Renal cortical epithelial cell (primary cell): ENCODE results near the gene PHLPP1. TPM values are rescaled to one million over a fixed set of nuclear protein-coding genes. Genes with fewer than 3 reads are reported as not detected.

Experiments
- DNase-seq: peaks from one replicate; pipeline ENCODE4 v3.0.0-alpha.2; 2011; ENCODE audit warnings: low read depth
- total RNA-seq: library from RNA; depleted of rRNA; stranded (reverse); fragments of >200 nt; gene quantifications from 2 replicates; pipeline ENCODE4 v1.2.3, GENCODE V29; 2014

Gene PHLPP1
- total RNA-seq, 1 donor from 2014 or later = 13.2 TPM

DNA sequence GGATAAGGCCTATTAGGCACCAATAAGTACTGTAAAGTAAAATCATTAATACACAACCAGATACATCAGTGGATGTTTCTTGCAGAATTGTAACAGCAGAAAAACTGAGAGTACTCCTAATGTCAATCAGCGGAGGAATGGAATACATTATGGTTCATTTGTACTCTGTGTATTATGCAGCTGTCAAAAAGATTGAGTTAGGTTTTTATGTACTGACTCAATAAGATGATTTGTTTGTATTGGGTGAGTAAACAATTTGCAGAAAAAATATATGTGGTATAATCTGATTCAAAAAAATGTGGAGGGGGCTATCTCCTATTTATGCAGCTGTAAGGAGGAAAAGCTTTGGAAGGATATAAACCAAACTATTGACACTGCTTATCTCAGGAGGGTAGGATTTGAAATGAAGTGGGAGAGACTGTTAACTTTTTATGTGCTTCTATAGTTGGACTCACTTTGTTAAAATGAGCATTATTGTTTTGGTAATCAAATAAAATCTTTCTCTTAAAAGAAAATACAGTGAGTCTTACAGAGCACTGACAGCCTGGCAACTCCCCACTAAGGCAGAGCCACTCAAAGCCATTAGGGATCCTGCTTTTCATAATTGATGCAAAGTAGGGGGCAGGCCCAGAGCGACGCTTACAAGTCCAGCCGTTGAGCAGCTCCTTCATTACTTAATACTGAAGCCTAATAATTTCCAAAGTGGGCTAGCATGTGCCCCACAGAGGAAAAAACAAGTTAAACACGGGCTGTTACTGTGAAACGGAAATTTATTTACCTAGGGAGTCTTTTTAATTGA, 168.8 kb downstream of the PHLPP1 start:
- no peak for DNase-seq

DNA sequence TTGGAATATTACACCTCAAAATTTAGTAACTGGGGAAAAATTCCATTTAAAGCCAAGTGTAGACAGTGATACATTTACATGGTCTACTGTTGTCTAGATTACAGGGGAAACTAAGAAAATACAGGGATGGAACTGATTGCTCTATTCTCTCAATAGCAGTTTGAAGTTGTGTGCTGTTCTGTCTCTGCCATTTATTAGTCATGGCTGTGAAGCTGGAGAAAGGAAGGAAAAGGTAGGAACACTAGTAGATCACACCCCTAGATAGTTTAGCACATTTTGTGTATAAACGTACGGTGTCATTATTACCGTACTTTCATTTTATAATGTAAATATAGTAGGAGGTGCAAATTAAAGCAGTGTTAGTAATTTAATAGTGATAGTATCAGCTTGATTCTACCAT, 170.5 kb downstream of the PHLPP1 start:
- DNase-seq = no peak

DNA sequence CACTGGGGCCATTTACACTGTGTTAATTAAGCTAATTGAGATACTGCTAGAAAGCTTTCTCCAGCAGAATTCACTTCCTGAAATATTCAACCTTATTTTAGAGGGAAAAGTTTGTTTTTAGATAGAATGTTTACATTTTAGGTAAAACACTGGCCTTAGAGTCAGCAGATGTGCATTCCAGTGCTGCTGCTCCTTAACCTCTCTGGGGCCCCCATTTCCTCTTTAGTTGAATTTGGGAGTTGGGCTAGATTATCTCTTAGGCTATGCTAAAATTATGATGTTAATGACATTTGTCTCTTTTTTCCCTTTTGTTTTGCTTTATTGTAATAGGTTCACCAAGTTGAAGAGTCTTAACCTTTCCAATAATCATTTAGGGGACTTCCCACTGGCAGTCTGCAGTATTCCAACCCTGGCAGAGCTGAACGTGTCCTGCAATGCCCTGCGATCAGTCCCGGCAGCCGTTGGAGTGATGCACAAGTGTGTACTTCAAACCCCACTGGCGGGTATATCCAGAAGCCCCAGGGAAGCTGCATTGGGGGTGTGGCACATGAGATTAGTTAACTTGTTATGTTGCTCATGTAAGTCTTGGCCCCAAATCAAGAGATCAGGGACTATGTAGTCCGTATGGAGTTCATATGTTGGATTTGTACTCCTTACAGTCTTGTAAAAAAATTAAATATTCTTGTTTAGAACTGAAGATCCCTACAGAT, 179.5 kb downstream of the PHLPP1 start:
- no peak for DNase-seq

DNA sequence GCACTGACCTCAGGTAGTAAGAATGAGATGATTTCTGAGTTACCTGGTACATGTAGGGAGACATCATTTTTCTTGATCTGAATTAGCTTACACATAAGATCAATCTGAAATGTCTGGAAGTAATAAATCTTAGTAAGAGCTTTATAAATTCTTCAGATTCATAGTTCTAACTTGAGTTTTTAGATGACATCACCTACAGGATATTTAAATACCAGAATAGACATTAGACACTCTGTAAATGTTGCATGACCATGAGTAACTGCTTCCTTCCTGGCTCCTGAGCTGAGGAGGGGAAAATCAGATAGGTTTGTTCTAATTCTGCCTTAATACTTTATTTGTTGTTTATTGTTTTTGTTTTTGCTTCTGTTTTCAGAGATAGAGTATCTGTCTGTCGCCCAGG, 181.8 kb downstream of the PHLPP1 start:
- peak; percentile 36 for DNase-seq

DNA sequence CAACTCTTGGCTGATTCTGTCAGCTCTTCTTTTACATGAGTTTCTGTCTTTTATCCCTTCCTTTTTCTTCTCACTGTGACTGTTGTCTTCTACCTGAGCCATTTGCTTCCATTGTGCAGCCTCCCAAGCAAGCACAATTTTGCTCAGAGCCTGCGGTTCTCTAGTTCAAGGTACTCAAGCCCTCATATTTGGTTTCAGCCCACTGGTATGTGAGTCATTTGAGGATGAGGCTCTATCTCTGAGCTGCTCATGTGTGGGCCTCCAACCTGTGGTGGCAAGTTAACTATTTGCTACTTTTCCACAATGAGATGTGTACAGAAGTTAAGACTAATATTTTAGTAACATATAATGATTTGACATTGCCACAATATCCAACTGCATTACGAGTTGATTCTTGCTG, 183.0 kb downstream of the PHLPP1 start:
- peak; percentile 56 for DNase-seq

DNA sequence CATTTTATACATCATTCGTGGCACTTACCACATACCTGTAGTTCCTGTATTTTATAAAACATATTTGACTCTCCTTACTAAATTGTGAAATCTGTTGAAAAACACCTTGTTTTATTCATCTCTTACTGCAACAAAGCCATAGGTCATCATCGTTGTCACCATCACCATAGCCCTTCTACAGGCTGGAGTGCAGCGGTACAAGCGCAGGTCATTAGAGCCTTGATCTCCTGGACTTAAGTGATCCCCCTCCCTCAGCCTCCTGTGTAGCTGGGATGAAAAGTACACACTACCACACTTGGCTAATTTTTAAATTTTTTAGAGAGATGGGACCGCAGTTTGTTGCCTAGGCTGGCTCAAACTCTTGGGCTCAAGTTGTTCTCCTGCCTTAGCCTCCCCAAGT, 184.2 kb downstream of the PHLPP1 start:
- DNase-seq = no peak

DNA sequence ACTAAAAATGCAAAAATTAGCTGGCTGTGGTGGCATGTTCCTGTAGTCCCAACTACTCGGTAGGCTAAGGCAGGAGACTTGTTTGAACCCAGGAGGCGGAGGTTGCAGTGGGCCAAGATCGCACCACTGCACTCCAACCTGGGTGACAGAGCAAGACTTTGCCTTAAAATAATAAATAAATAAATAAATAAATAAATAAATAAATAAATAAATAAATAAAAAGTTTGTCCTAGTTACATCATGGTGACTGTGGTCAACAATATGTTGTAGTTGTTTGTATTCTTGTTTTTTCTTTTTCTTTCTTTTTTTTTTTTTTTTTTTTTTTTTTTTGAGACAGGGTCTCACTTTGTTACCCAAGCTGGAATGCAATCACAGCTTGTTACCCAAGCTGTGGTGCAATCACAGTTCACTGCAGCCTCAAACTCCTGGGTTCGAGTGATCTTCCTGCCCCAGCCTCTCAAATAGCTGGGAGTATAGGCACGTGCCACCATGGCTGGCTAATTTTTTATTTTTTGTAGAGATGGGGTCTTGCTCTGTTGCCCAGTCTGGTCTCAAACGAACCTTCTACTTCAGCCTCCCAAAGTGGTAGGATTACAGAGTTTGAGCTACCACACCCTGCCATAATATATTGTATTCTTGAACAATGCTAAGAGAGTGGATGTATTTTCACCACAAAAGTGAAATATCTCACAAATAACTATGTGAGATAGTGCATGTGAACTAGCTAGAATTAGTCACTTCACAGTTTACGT, 185.0 kb downstream of the PHLPP1 start:
- DNase-seq = no peak

DNA sequence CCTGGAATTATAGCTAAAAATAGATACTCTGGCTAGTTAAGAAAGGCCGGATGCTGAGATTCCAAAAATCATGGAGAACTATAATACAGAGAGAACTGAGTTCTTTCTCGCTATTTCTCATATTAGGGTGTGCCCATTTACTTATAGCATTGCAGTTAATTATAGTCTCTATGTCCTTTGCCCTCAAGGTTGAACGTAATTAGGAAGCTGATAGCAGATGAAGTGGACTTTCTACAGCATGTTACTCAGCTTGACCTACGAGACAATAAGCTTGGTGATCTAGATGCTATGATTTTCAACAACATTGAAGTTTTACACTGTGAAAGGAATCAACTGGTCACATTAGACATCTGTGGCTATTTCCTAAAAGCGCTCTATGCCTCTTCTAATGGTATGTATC, 187.4 kb downstream of the PHLPP1 start:
- no peak for DNase-seq

DNA sequence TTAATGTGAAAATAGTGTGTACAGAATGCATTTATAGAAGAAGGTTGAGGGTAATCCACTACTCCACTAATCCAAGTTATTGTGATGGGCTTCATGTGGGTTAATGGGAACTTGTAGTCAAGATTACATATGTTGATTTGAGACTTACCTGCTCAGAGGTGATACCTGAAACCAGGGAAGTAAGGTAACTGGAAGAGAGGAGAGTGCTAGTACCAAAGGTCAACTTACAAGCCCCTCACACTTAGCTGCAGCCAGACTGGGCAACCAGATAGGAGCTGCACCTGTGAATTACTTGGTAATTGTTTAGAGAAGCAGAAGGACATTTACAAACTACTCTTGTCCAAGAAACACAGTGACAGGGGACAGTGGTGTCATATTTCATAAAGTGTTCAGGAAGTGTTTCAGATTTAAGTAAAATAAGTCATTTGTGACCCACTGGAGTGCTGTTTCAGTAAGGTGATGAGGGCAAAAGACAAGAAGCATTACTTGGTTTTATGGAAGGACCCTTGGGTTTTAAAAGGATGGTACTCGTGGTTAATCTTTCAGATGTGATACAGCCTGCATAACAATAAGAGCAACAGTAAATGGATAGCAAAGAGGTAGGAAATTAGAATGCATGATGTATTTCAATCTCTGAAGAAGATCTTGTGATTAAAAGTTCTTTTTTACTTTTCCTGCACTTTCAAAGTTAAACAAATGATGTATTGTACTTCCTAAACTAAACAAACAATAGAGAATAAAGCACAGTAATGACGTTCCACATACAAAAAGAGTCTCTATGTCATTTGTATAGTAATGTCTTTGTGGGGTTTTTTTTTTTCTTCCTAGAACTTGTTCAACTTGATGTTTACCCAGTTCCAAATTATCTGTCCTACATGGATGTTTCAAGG, 189.3 kb downstream of the PHLPP1 start:
- no peak for DNase-seq

DNA sequence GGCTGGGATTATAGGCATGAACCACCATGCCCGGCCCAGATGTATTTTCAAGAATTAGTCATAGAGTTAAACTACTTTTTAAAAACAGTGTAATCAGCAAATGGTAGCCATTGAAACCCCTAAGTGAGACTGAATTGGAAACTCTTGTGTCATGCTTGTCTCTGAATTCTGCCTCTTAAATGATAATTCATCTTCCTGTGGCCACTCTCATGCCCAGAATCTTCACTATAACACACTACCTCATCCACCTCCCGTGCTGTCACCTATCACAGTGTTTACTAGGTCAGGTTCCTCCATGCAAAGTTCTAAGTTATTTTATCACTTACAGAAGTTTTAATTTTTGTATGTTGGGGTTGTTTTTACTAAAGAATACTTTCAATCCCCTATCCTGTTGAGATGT, 197.5 kb downstream of the PHLPP1 start:
- DNase-seq = no peak

DNA sequence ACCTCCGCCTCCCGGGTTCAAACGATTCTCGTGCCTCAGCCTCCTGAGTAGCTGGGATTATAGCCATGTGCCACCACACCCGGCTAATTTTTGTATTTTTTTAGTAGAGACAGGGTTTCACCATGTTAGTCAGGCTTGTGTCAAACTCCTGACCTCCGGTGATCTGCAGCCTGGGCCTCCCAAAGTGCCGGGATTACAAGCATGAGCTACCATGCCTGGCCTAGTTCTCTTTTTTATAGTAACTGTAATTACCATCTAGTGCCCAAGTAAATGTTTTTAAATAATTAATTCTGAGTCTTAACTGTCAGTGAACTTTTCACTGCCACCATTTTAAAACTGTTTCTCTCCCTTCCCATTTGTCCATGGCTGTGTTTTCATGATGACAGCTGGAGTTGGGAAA, 198.5 kb downstream of the PHLPP1 start:
- peak; percentile 13 for DNase-seq

DNA sequence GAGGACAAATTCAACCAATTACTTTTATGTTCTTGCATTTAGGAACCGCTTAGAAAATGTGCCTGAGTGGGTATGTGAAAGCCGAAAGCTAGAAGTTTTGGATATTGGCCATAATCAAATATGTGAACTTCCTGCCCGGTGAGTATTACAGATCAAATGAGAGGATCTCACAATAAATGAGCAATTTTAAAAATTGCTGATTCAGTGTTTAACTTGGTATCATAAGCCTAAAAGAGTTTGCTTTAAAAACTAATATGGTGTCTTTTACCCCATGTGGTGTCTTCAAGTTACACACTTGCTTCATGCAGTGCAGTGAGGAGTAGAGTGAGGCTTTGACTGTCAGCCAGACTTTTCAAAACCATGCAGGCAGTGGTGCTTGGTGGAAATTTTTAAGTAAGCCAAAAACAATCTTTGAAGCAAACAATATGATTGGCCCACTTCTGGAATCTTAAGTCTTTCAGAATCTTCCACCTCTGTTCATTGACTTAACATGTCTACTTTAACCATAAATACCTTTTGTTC, 199.6 kb downstream of the PHLPP1 start:
- no peak for DNase-seq

DNA sequence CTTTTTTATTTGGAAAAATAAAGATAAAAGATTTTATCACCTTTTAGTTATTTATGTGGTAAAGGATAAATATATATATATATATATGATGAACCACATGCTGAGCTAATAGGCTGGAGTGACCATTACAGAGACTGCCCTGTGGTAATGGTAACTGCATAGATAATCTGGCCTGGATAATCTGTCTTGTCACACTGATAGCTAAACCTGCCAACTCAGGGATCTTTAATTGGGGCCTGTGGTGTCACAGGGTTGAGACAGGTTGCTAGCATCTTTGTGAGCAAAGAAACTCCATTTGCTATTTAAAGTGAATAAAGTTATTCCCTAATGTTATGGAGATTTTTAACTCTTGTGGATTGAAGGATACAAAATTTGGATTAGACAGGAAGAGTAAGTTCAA, 203.0 kb downstream of the PHLPP1 start:
- no peak for DNase-seq

DNA sequence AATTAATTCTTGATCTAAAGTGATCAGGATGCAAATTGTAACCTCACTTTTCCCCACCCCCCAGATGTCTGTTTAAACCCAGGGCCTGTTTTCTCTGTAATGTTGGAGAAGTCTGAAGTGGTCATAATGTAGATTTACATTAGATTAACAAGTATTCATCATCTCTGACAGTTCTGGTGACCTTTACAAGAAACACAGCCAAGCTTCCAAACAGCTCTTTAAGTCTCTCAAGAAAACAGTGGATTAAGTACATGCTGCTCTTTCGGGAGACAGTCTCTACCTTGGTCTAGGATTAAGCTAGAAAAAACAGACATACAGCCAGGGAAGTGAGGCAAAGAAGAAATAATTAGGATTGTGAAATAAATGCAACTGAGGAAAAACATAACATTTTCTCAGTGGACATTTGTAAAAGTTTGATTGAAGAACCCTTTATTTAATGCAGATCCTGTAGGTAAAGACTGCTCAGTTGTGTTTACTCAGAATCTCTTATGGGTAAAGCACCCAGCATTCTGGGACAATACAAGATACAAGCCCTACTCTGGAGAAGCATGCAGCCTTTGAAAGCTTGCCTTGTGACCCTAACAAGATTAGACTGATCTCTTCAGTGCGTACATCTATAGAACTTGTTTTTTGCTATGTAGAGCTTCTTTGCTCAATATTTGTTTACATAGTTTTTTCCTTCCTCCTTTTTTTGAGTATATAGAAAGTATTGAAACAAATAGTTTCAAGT, 203.9 kb downstream of the PHLPP1 start:
- no peak for DNase-seq

DNA sequence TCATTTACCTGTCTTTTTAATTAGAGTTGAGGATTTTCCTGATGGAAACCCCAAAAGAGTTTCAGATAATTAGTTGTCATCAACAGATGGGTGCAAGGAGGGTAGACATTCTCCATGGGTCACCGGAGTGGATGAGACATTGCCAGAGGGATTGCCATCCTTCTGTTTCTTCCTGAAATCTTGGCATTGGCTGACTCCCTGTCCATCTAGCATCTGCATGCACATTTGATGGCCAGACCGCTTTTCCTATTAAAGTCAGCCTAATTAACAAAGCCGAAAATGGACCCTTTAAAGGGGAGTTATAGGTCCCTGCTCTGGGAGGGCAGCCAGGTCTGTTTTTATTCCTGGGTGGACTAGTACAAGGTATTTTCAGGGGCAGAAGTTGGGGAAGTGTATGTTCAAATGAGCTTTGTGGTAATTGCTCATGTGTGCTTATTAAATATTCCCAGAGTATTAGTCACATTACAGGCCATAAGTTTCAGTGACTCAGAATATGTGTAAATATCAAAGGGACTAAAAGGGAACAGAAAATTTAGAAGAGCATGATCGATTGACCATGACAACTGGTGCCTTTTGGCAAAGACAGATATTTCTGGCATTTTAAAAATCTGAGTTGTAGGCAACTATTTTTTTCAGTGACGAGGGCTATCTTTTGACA, 209.8 kb downstream of the PHLPP1 start:
- DNase-seq = peak; percentile 90

DNA sequence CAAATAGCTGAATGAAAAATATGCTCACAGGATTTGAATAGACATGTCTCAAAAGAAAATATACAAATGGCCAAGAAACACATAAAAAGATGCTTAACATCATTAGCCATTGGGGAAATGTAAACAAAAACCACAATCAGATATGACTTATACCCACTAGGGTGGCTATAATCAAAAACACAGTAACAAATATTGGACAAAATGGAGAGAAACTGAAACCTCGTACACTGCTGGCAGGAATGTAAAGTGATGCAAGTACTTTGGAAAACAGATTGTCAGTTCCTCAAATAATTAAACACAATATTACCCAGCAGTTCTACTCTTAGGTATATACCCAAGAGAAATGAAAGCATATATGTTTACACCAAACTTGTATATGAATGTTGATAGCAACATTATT, 213.0 kb downstream of the PHLPP1 start:
- DNase-seq = no peak

DNA sequence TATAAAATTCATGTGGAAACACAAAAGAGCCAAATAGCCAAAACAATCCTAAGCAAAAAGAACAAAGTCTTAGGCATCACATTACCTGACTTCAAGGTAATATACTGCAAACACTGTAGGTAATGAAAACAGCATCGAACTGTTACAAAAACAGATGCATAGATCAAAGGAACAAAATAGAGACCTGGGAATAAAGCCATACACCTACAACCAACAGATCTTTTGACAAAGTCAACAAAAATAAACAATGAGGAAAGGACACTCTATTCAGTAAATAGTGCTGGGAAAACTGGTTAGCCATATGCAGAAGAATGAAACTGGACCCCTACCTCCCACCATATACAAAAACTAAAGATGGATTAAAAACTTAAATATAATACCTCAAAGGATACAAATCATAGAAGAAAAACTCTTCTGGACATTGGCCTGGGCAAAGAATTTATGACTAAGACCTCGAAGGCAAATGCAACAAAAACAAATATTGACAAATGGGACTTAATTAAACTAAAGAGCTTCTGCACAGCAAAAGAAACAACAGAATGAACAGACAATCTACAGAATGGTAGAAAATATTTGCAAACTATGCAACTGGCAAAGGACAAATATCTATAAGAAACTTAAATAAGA, 218.0 kb downstream of the PHLPP1 start:
- no peak for DNase-seq

DNA sequence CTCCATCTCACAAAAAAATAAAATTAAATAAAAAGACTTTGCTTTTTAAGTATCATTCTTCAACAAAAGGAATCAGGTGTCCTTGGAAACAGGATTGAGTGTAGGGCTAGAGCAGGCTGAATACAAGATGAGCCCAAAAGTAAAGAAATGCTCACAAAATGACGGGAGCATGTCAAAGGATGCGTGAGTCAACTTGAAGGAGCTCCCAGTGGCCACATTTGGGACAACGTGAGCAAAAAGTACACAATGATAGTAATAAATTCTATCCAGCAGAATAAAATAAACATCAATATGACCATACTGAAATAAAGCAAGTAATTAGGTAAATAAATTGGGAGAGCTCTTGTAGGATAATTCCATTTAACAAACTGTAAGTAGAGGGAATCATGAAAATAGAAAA, 220.7 kb downstream of the PHLPP1 start:
- no peak for DNase-seq

DNA sequence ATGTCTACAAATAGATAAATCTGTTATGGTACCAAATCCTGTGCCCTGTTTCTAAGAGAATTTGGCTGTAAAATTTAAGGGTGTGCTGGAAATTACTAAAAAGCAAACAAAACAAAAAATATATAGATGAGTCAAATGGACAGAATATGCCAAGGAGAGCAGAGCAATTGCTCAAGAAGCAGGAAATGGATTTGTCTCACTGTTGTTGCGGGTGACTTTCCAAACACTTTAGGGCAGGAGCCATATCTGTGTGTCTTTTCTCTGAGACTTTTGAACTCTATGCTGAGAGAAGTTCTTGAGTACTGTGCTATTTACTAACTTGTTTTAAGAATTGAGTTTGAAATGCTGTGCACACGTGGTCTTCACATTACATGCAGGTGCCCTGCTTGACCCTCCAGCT, 221.7 kb downstream of the PHLPP1 start:
- no peak for DNase-seq

DNA sequence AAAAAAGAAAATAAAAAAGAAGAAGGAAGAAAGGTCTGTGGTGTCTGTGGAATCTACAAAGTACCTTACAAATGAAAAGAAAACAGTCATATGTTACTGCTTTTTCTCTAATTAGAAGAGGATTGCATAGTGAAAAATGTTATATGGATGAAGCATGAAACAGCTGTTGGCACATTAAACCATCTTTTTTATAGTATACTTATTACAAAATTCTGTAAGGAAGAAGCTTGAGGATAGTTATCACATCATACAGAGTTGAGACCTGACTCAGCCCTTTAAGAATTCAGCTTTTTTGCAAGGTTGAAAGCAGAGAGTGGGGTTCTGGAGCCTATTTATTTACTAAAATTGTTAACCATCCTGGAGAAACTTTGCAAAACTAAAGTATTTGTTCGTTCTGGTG, 222.7 kb downstream of the PHLPP1 start:
- no peak for DNase-seq
